AG09319 (cell line): ENCODE measurements around the gene TSC22D4.
"Not testable (repeated sequence)": the region's sequence is repeated elsewhere in the genome, so short reads cannot be mapped to it uniquely, and the experiment has no call there.

ENCODE experiments used
- DNase-seq: peaks from one replicate; pipeline ENCODE4 v3.0.0-alpha.2; 2010; ENCODE audit warnings: low read depth; ENCODE audit errors: extremely low read depth
- TF ChIP-seq, protein P1 (sequence below): IDR thresholded peaks from 2 replicates; pipeline ENCODE4 v1.5.1; 2011; ENCODE audit warnings: low read depth, mild to moderate bottlenecking, inconsistent platforms, low read length, moderate library complexity

The TSC22D4 gene

GRCh38 chr7:100478958-100479660, at the start of gene TSC22D4:
Gene TSC22D4, minus strand, starts transcription at chr7:100479214. Its CDS starts 1,176 bp downstream, at chr7:100478038.
- TF ChIP-seq, protein P1, sequence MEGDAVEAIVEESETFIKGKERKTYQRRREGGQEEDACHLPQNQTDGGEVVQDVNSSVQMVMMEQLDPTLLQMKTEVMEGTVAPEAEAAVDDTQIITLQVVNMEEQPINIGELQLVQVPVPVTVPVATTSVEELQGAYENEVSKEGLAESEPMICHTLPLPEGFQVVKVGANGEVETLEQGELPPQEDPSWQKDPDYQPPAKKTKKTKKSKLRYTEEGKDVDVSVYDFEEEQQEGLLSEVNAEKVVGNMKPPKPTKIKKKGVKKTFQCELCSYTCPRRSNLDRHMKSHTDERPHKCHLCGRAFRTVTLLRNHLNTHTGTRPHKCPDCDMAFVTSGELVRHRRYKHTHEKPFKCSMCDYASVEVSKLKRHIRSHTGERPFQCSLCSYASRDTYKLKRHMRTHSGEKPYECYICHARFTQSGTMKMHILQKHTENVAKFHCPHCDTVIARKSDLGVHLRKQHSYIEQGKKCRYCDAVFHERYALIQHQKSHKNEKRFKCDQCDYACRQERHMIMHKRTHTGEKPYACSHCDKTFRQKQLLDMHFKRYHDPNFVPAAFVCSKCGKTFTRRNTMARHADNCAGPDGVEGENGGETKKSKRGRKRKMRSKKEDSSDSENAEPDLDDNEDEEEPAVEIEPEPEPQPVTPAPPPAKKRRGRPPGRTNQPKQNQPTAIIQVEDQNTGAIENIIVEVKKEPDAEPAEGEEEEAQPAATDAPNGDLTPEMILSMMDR: no peak
- DNase-seq: peak; percentile 88

DNA sequence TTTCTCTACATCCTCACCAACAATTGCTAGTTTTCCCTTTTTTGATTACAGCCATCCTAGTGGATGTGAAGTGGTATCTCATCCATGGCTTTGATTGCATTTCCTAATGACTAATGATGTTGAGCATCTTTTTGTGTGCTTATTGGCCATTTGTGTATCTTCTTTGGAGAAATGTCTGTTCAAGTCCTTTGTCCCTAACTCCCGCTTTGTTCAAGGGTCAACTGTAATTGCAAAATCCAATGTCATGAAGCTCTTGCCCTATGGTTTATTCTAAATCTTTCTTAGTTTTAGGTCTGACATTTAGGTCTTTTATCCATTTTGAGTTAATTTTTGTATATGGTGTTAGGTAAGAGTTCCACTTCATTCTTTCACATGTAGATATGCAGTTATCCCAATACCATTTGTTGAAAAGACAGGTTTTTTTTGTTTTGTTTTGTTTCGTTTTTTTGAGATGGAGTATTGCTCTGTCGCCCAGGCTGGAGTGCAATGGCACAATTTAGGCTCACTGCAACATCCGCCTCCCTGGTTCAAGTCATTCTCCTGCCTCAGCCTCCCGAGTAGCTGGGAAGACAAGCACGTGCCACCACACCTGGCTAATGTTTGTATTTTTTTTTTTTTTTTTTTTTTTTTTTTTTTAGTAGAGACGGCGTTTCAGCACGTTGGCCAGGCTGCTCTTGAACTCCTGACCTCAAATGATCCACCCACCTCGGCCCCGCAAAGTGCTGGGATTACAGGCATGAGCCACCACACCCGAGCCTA, 49.3 kb upstream of the TSC22D4 start:
- DNase-seq: not testable (repeated sequence)

GRCh38 chr7:100523192-100523591, 44.2 kb upstream of the TSC22D4 start:
- DNase-seq: not testable (repeated sequence)

DNA sequence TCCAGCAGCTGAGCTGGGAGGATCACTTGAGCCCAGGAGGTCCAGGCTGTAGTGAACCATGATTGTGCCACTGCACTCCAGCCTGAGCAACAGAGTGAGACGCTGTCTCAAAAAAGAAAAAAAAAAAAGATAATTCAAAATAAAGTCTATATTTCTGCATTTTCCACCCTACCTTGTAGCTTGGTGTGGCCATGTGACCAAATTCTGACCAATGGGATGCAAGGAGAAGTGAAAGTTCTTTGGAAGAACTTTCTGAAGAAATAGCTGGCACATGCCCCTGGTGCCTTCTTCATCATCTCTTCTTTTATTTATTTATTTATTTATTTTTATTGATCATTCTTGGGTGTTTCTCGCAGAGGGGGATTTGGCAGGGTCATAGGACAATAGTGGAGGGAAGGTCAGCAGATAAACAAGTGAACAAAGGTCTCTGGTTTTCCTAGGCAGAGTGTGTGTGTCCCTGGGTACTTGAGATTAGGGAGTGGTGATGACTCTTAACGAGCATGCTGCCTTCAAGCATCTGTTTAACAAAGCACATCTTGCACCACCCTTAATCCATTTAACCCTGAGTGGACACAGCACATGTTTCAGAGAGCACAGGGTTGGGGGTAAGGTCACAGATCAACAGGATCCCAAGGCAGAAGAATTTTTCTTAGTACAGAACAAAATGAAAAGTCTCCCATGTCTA, 43.0 kb upstream of the TSC22D4 start:
- DNase-seq: not testable (repeated sequence)

DNA sequence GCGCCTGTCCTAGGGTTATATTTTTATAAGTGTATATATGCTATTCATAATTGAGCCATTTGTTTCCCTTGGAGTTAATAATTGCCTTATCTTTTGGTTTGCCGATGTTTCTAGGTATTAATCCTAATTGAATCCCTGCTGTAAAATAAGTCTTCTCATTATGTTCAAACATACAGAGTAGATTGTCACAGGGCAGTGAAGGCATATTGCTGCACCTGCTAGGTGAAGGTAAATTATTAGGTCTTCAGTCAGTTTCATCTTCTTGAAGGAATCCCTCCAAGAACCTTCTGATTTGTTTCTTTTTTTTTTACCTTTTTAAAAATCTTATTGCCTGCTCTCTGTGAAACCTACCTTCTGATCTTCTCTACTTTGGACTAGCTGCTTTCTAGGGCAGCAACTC, 42.1 kb upstream of the TSC22D4 start:
- no peak for DNase-seq
- TF ChIP-seq, protein P1: no peak

DNA sequence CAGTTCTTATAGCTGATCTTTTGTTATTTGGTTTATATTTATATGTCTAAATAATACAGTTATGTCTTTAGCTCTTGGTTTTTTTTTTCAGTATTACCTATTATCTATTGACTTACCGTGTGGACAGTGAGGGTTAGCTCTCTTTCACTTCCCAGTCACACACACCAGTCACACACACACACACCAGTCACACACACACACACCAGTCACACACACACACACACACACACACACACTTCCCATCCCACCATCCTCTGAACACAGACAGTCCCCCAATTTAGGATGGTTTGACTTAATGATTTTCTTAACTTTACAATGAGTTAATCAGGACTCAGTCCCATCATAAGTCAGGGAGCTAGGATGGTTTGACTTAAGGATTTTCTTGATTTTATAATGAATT, 41.1 kb upstream of the TSC22D4 start:
- TF ChIP-seq, protein P1: no peak
- DNase-seq: no peak

DNA sequence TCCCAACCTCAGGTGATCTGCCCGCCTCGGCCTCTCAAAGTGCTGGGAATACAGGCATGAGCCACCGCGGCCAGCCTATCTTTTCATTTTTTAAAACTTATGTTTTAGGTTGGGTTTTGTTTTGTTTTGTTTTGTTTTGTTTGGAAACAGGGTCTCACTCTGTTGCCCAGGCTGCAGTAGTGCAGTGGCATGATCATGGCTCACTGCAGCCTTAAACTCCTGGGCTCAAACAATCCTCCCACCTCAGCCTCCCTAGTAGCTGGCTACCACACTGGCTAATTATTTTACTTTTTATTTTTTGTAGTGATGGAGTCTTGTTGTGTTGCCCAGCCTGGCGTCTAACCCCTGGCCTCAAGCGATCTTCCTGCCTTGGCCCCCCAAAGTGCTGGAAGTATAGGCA, 40.6 kb upstream of the TSC22D4 start:
- no peak for DNase-seq
- TF ChIP-seq, protein P1: no peak

DNA sequence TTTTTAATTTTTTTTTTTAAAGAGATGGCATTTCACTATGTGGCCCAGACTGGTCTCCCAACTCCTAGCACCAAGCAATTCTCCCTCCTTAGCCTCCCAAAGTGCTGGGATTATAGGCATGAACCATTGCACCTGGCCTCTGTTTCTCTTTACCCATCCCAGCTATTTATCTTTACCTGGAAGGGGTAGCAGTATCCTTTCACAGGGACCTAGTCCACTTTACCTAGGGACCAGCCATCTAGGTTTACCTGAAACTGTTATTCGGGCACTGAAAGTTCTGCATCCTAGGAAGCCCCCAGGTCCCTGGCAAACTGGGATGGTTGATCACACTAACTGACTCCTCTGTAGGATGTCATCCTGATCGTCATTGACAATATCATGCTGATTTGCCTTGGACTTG, 38.3 kb upstream of the TSC22D4 start:
- TF ChIP-seq, protein P1: no peak

More for the DNA sequence above, 38.3 kb upstream of the TSC22D4 start:
- no peak for DNase-seq
